Body of pancreas (tissue), 4 donors: ENCODE data around the gene COL4A6.

Experiments used
- POLR2A ChIP-seq, 3 donors: fragments of 450-650 bp; IDR thresholded peaks; one replicate each; pipeline ENCODE4 v1.6.1; 2016; ENCODE audit warnings: antibody characterized with exemption in 3 of 3, mild to moderate bottlenecking in 2 of 3
- TF ChIP-seq, protein P1 (sequence below), 7 experiments: fragments of 450-650 bp in 4 of 7; fragments of 200-600 bp in 3 of 7; sonication (generic) in 3 of 7; IDR thresholded peaks; one replicate each; pipeline ENCODE4 v1.5.1; 2016 to 2019; ENCODE audit warnings: antibody characterized with exemption in 7 of 7

DNA sequence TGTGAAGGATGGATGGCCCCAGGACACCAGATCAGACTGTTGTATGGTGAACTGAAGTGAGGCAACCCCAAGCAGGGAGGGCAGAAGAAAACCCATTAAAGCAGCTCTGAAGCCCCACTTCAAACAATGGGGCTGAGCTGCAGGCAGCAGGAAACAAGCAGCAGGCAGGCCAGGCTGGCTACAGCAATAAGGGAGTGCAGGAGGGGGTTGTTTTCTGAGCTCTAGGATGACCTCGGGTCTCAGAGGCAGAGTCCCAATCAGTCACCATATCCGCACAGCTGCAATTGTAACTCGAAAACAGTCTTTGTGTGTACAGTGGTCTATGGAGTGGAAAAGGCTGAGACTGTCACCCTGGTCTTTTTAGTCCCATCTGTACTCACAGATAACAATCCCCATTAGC is 90.4 kb downstream of the COL4A6 start:
- TF ChIP-seq, protein P1, sequence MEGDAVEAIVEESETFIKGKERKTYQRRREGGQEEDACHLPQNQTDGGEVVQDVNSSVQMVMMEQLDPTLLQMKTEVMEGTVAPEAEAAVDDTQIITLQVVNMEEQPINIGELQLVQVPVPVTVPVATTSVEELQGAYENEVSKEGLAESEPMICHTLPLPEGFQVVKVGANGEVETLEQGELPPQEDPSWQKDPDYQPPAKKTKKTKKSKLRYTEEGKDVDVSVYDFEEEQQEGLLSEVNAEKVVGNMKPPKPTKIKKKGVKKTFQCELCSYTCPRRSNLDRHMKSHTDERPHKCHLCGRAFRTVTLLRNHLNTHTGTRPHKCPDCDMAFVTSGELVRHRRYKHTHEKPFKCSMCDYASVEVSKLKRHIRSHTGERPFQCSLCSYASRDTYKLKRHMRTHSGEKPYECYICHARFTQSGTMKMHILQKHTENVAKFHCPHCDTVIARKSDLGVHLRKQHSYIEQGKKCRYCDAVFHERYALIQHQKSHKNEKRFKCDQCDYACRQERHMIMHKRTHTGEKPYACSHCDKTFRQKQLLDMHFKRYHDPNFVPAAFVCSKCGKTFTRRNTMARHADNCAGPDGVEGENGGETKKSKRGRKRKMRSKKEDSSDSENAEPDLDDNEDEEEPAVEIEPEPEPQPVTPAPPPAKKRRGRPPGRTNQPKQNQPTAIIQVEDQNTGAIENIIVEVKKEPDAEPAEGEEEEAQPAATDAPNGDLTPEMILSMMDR (IDR thresholded peaks at IDR 0.05), result no peak
- no peak for TF ChIP-seq POLR2A (IDR thresholded peaks at IDR 0.05)
